Stimulated activated CD8-positive, alpha-beta memory T cell treated with anti-CD3 and anti-CD28 coated beads, Interleukin-15, amount 100 ng/mL, for 24 hours (primary cell): ENCODE results near the gene DCAF15.
A peak's percentile ranks its signal among the peaks of the same experiment; 100 is the strongest.
"Not testable (repeated sequence)": the region's sequence is repeated elsewhere in the genome, so short reads cannot be mapped to it uniquely, and the experiment has no call there.

Source experiments
- DNase-seq: peaks from one replicate; pipeline ENCODE4 v3.0.0-alpha.2; 2020; ENCODE audit warnings: low read depth

The DCAF15 gene

DNA sequence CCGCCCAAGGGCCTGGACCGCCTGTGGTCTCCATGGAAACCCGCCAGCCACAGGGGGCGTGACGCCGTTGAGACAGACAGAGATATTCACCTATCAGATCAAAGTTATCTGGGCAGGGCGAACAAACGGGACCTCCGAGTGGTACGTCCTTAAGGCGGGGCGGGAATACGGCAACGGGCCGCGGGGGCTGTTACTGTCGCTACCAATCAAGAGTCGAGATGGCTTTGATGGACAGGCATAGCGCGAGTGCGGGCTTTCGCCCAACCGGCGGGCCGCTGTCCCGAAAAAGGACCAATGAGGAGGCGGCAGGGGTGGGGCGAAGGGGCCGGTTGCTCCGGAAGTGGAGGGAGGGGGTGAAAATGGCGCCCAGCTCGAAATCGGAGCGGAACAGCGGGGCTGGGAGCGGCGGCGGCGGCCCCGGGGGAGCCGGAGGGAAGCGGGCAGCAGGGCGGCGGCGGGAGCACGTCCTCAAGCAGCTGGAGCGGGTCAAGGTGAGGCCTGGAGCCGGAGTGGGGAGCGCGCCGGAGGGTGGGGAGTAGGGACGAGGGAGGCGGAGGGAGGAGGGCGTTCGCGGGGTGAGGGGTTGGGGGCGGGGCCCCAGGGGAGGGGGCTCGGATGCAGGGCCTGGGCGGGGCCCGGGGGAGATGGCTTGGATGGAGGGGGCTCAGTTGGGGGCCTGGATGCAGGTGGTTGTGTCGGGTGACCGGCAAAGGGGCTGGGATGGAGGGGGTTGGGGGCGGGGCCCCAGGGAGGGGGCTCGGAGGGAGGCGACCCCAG is at the start of gene DCAF15:
Gene DCAF15, plus strand, starts transcription at position 356 of the 777 bp plus-strand sequence. Its CDS starts 4 bp downstream, at position 360.
- peak; percentile 90 for DNase-seq

GRCh38 chr19:13902993-13903555 is 49.2 kb upstream of the DCAF15 start:
- DNase-seq = no peak

DNA sequence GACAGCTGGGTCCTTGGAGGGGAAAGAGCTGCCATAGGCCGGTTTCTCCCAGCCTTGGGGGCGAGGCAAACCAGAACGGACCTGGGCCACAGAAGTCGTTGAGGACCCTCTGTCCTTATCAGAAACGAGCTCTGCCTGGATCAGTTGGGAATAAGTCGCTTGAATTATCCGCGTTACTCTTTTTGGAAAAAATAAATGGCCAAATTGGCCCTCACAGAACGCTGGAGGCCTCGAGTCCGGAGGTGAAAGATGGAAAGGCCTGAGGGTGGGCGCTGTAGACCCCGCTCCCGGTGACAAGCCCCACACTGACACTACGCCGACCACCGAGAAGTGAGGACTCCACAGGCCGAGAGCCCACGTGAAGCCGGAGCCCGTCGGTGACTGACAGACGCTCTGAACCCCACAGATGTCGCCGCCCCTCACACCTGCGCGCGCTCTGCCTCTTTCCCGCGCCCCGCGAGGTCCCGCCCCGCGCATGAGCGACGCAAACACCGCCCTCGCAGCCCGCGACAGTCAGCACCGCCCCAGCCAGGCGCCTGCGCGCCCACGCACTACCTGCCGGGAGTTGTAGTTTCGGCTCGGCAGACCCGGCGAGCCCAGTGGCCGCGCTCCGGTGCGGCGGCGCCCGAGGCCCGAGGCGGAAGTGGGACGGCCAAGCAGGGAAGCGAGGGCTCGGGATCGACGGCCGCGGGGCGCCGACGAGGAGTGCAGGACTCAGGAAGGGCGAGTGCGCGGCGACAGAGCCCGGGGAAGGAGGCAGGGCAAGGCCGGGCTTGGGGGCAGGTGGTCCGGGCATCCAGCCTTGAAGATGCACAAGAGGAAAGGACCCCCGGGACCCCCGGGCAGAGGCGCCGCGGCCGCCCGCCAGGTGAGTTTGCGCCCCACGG is 46.4 kb upstream of the DCAF15 start, which contains the start of the genes BRME1 and CC2D1A:
Gene BRME1, minus strand, starts transcription at position 484 of the 887 bp plus-strand sequence. CDS start 1,225 bp downstream, outside the sequence.
Gene CC2D1A, plus strand, starts transcription at position 568 of the 887 bp plus-strand sequence. Its CDS starts 241 bp downstream, at position 809.
- DNase-seq = peak; percentile 92

- no peak for DNase-seq
Observed at GRCh38 chr19:13906521-13906904, 45.8 kb upstream of the DCAF15 start.

DNA sequence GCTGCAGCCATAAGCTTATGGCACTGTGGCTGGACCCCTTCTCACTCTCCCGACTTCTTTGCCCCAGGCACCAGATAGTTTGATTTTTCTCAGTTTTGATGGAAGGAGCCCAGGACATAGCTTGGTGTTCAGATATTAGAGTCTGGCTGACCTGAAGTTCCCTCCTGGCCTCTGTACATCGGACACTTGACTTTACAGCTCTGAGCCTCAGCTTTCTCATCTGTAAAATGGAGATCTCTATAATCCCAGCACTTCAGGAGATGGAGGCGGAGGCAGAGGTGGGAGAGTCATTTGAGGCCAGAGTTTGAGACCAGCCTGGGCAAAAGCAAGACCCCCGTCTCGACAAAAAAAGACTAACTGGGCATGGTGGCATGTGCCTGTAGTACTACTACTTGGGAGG is 45.4 kb upstream of the DCAF15 start:
- DNase-seq = no peak

GRCh38 chr19:13908674-13909073 is 43.6 kb upstream of the DCAF15 start:
- DNase-seq = no peak

GRCh38 chr19:13909430-13909829 is 42.9 kb upstream of the DCAF15 start:
- DNase-seq = no peak

GRCh38 chr19:13913352-13913751 is 39.0 kb upstream of the DCAF15 start:
- DNase-seq = no peak

GRCh38 chr19:13914777-13915176 is 37.5 kb upstream of the DCAF15 start:
- no peak for DNase-seq

DNA sequence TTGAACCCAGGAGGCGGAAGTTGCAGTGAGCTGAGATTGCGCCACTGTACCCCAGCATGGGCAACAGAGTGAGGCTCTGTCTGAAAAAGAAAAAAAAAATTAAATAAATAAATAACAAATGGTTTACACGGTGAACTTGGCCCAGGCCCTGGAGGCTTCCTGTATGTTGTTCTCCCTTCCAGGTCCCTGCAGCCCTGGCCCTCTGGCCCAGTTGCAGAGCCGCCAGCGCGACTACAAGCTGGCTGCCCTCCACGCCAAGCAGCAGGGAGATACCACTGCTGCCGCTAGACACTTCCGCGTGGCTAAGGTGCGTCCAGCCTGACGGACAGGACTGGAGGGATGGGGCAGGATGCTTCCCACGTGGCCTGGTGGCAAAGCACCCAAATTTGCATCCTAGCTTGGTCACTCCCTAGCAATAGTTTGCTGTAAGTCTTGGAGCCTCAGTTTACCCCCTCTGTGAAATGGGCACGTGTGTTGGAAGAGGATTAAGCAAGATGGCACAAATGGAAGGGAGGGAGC is 34.4 kb upstream of the DCAF15 start:
- DNase-seq = no peak

GRCh38 chr19:13918726-13919411 is 33.4 kb upstream of the DCAF15 start:
- no peak for DNase-seq

DNA sequence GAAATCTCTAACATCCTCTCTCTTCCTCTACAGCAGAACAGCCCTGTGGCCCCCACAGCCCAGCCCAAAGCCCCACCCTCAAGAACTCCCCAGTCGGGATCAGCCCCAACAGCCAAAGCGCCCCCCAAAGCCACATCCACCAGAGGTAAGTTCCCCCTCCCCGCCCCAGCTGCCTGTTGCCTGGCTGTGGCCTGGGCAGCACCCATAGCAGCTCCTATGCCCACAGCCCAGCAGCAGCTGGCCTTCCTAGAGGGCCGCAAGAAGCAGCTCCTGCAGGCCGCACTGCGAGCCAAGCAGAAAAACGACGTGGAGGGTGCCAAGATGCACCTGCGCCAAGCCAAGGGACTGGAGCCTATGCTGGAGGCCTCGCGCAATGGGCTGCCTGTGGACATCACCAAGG is 31.8 kb upstream of the DCAF15 start:
- DNase-seq = no peak

DNA sequence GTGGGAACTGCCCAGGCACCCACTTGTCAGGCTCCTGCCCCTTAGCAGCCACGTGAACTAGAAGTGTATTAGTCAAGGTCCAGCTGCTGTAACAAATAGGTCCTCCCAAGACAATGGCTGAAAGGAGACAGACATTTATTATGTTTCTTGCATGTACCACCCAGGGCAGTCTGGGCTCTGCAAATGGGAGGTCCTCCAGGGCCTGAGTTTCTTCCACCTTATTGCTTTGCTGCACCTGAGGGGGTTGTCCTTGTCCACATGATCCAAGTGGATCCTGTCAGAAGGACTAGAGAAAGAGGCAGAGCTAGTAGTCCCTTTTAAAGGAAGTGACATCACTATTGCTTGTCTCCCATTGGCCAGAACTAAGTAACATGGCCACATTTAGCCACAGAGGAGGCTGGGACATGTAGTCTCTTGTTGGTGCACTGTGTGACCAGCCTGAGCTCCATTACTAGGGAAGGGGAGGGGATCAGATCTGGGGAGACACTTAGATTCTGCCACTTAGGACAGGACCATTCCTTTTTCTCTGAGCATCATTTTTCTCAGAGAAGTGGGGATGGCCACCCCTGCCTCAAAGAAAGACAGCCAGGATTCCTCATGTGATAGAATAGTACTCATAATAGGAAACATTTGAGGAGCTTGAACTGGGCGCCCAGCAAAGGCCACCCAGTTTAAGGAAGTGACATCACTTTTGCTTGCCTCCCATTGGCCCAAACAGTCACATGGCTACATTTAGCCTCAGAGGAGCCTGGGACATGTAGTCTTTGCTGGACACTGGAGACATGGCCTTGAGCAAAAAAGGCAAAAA is 31.2 kb upstream of the DCAF15 start:
- no peak for DNase-seq

DNA sequence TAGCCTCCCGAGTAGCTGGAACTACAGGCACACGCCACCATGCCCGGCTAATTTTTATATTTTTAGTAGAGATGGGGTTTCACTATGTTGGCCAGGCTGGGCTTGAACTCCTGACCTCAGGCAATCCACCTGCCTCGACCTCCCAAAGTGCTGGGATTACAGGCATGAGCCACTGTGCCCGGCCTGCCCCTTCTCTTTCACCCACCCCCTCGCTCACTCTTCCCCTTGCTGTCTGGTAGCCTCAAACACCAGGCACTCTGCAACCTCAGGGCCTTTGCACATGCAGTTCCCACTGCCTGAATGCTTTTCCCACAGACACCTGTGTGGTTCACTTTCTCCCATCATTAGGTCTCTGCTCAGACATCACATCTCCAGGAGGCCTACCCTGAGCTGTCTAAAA is 30.2 kb upstream of the DCAF15 start:
- not testable (repeated sequence) for DNase-seq

DNA sequence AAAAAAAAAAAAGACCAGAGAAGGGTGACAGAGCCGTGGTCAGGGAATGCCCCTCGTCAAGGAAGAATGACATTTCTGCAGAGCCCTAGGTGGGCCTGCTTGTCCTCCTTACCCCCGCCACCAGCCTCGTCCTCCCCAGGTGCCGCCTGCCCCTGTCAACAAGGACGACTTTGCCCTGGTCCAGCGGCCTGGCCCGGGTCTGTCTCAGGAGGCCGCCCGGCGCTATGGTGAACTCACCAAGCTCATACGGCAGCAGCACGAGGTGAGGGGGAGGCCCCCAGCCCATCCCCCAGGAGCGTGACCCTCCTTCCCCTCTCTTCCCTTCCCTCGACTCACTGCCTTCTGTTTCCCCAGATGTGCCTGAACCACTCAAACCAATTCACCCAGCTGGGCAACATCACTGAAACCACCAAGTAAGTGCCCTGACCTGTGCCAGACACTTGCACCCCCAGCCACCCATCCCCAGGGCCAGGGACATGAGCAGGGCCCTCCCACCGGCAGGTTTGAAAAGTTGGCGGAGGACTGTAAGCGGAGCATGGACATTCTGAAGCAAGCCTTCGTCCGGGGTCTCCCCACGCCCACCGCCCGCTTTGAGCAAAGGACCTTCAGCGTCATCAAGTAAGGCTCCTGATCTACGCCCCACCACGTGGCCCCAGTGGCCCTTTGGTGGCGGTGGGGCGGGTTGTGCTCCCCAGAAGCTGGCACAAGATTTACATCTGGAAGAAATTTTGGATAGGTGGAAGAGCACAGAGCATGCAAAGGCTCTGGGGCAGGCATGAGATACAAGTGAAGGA is 28.9 kb upstream of the DCAF15 start:
- no peak for DNase-seq

- DNase-seq = no peak
Observed at GRCh38 chr19:13926010-13926409, 26.3 kb upstream of the DCAF15 start.

- no peak for DNase-seq
Observed at GRCh38 chr19:13926715-13927114, 25.6 kb upstream of the DCAF15 start.

DNA sequence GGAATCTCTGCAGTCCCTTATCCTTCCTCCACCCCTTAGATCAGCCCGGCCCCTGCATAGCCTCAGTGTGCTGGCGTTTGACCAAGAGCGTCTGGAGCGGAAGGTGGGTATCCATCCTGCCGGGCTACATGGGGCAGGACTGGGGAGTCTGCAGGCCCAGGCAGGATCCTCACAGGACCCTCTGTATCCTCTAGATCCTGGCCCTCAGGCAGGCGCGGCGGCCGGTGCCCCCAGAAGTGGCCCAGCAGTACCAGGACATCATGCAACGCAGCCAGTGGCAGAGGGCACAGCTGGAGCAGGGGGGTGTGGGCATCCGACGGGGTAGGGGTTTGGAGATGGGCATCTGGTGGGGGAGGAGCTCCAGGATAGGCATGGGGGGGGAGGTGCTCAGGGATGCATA is 23.0 kb upstream of the DCAF15 start:
- no peak for DNase-seq

GRCh38 chr19:13929956-13930355 is 22.4 kb upstream of the DCAF15 start:
- DNase-seq = no peak

- no peak for DNase-seq
Observed at GRCh38 chr19:13930402-13930801, 21.9 kb upstream of the DCAF15 start.
